UCSD-AML1 (cell line): Measurements from ENCODE around the gene ACBD3.

Experiments used
- DNase-seq: peaks from one replicate; lab custom pipeline; 2025; ENCODE audit not compliant: unreplicated experiment; lab: John Stamatoyannopoulos, UW

Gene ACBD3

GRCh38 chr1:226202246-226202645 lies 15.7 kb upstream of the ACBD3 start:
- DNase-seq, result no peak

DNA sequence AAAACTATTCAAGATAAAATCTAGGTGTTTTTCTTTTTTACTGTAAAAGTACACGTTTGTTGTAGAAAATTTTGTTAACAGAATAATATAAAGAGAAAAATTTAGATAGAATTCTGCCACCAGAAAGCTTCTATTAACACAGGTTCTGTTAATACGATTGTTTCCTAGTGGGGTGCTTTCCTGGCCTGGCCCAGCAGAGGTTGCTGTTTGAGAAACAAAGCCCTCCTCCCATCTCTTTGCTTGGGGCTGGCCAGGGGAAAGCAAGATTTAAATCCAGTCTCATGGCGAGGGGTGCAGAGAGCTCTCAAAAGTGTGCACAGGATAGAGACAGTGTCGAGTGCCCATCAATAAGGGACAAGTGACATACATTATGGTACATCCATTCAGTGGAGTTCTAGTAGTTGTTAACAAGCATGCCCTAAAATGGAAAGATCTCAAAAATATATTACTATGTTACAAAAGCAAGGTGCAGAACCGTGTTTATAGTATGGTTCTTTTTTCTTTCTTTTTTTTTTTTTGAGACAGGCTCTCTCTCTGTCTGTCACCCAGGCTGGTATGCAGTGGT lies 14.6 kb upstream of the ACBD3 start:
- peak; percentile 24 for DNase-seq

DNA sequence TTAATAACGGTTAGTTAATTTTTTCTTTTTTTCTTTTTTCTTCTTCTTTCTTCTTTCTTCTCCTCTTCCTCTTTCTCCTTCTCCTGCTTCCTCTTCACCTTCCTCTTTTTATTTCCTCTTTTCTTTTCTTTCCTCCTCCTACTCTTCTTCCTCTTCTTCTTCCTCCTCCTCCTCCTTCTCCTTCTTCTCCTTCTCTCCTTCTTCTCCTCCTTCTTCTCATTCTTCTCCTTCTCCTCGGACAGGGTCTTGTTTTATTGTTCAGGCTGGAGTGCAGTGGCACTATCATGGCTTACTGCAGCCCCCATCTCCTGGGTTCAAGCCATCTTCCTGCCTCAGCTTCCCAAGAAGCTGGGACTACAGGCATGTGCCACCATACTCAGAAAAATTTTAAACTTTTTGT lies 13.4 kb upstream of the ACBD3 start:
- DNase-seq, result no peak

DNA sequence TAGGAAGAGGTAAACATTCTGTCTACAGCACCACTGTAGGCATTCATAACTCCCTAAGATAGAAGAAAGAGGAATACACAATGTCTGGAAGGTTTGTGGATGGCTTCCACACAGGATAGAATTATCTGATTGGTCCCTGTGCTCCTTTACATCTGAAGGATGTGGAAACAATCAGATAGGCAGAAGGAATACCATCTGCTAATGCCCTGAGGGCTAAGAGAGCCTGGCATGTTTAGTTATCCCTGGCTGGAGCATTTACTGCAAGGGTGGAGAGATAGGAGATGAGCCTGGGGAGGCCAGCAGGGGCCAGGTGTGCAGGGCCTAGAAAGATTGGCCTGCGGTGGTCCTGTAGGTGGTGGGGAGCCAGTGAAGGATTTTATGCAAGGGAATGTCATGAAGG lies 8.6 kb upstream of the ACBD3 start:
- no peak for DNase-seq

DNA sequence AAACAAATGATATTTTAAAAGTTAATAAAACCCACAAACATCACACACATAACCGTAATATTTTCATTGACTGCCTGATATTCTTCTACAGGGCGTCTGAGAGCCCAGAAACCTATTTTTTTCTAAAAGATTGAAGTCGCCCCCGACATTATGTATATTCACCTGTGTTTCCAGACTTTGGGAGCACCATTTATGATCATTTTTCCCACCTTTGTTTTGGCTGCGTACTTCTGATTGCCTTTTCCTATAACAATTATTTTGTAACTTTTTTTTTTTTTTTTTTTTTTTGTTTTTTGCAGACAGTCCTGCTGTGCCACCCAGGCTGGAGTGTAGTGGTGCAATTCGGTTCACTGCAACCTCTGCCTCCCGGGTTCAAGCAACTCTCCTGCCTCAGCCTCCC lies 839 bp upstream of the ACBD3 start:
- DNase-seq, result no peak

DNA sequence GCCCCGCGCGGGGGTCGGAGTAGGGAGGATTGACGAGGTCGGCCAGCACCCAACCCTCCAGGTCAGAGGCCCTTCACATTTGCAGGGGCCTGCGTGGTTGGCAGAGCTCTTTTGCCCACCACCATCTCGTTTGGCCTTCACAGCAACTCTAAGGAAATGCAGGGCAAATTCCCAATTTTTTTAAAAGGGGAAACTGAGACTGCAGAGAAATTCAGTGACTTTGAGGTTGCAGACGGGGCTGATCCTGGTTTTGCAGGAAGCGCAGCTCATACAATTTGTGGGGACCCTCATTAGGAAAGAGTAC lies 430 bp upstream of the ACBD3 start:
- no peak for DNase-seq

- no peak for DNase-seq
Measured at GRCh38 chr1:226185141-226186036, 1.2 kb downstream of the ACBD3 start.

- peak; percentile 31 for DNase-seq
Measured at GRCh38 chr1:226181996-226182714, 4.4 kb downstream of the ACBD3 start.

- no peak for DNase-seq
Measured at GRCh38 chr1:226176870-226177269, 9.7 kb downstream of the ACBD3 start.

DNA sequence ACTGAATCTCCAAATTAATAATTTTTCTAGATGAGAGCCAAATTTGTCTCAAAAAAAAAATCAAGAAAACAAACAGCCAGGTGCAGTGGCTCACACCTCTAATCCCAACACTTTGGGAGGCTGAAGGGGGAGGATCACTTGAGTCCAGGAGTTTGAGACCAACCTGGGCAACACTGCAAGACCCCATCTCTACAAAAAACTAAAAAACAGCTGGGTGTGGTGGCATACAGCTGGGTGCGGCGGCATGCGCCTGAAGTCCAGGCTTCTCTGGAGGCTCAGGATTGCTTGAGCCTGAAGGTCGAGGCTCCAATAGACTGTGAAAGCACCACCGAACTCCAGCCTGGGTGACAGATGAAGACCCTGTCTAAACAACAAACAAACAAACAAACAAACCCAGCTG lies 14.0 kb downstream of the ACBD3 start:
- no peak for DNase-seq

- DNase-seq, result no peak
Measured at GRCh38 chr1:226166341-226166740, 20.2 kb downstream of the ACBD3 start.

- no peak for DNase-seq
Measured at GRCh38 chr1:226164154-226164553, 22.4 kb downstream of the ACBD3 start.

GRCh38 chr1:226162898-226163297 lies 23.6 kb downstream of the ACBD3 start:
- DNase-seq, result no peak

GRCh38 chr1:226158983-226159382 lies 27.6 kb downstream of the ACBD3 start:
- no peak for DNase-seq

DNA sequence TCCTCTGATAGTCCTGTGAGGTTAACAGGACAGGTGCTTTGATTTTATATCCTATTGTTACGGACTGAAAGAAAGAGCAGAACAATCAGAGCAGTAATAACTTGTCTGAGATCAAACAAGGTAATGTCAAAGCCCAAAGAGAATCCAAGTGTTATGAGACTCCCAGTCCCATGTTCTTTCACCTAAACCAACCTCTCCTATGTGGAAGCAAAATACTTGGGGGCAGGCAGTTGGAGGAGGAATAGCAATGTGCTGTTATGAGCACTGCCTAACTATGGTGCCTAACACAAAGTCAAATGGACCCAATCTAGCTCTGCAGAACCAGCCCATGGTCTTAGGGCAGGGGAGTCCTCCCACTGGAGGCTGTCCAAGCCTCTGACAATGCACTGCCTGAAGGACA lies 28.1 kb downstream of the ACBD3 start:
- DNase-seq, result no peak

GRCh38 chr1:226157761-226158316 lies 28.7 kb downstream of the ACBD3 start:
- DNase-seq, result no peak

- no peak for DNase-seq
Measured at GRCh38 chr1:226154593-226154992, 31.9 kb downstream of the ACBD3 start.

DNA sequence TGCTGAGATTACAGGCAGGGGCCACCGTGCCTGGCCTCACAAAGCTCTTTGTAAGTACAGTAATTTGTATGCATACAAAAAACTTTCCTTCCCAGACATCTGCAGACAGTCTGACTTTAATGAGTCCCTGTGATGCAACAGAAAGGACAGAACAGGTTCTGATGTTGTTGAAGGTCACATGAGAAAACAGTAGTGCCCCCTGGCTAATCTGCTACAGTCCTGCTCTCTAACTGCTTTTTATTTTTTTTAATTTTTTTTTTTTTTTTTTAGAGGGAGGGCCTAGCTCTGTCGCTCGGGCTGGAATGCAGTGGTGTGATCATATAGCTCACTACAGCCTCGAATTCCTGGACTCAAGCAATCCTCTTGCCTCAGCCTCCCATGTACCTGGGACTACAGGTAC lies 36.7 kb downstream of the ACBD3 start:
- DNase-seq, result no peak

DNA sequence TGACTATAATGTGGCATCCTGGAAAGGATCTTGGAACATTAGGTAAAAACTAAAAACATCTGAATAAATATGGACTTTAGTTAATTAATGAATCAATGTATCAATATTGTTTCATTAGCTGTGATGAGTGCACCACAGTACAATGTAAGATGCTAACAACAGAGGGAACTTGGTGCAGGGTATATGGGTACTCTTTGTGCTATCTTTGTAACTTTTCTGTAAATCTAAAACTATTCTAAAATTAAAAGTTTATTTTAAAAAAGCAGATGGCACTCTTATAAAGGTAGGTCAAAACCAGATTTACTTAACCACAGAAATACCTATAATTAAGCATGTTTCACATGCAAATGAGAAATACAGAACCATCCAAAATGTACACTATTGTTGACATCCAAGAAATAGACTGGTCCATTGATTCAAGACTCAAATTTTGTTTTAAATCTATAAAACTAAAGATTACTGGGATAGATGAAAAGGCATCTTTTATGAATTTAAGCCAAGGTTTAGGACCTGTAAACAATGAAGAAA lies 38.4 kb downstream of the ACBD3 start:
- DNase-seq, result no peak

- DNase-seq, result no peak
Measured at GRCh38 chr1:226144045-226144444, 42.5 kb downstream of the ACBD3 start.

GRCh38 chr1:226135709-226136108 lies 50.8 kb downstream of the ACBD3 start:
- DNase-seq, result no peak
